Muscle of leg (tissue), 11 donors: ENCODE results near the gene MRPS33. TPM values are rescaled to one million over a fixed set of nuclear protein-coding genes. Genes with fewer than 3 reads are reported as not detected.

Source experiments
- DNase-seq: peaks from one replicate; pipeline ENCODE4 v3.0.0; 2013
- H3K27ac ChIP-seq: one replicate; pipeline ENCODE4 v1.5.1; 2013; ENCODE audit warnings: mild to moderate bottlenecking, low read length, control low read depth
- H3K27me3 ChIP-seq: one replicate; pipeline ENCODE4 v1.6.1; 2013; ENCODE audit warnings: low read length; ENCODE audit not compliant: control insufficient read depth, insufficient read depth
- H3K36me3 ChIP-seq: one replicate; pipeline ENCODE4 v1.6.1; 2013; ENCODE audit warnings: low read length; ENCODE audit not compliant: control insufficient read depth, insufficient read depth
- H3K4me1 ChIP-seq: one replicate; pipeline ENCODE4 v1.6.1; 2013; ENCODE audit warnings: low read length; ENCODE audit not compliant: control insufficient read depth, insufficient read depth
- H3K4me3 ChIP-seq: one replicate; pipeline ENCODE4 v1.5.1; 2013; ENCODE audit warnings: low read length, control low read depth
- H3K9me3 ChIP-seq: replicated peaks from 2 replicates; pipeline ENCODE4 v1.6.1; 2013; ENCODE audit warnings: low read depth, low read length; ENCODE audit not compliant: control insufficient read depth
- WGBS: methylation state at CpG from one replicate; pipeline ENCODE4 v1.1.5; 2013; ENCODE audit warnings: missing lambda C conversion rate; ENCODE audit not compliant: insufficient coverage; 5-methylcytosine and 5-hydroxymethylcytosine counted together
- polyA plus RNA-seq, 8 donors: library from polyadenylated mRNA; unstranded; fragments of 120-200 nt; gene quantifications; one replicate each; pipeline versions ENCODE4 v1.2.1 to v1.2.3, GENCODE V29; 2013; ENCODE audit warnings: inconsistent platforms in 1 of 8, low replicate concordance in 1 of 8; ENCODE audit not compliant: insufficient read length in 8 of 8, insufficient read depth in 1 of 8
- total RNA-seq: library from RNA; stranded (reverse); fragments of 120-200 nt; gene quantifications from one replicate; pipeline ENCODE4 v1.2.4, GENCODE V29; 2013

MRPS33 gene
- total and polyA plus RNA-seq, 9 donors: 73.5 to 84.4 (median 79.5) TPM

DNA sequence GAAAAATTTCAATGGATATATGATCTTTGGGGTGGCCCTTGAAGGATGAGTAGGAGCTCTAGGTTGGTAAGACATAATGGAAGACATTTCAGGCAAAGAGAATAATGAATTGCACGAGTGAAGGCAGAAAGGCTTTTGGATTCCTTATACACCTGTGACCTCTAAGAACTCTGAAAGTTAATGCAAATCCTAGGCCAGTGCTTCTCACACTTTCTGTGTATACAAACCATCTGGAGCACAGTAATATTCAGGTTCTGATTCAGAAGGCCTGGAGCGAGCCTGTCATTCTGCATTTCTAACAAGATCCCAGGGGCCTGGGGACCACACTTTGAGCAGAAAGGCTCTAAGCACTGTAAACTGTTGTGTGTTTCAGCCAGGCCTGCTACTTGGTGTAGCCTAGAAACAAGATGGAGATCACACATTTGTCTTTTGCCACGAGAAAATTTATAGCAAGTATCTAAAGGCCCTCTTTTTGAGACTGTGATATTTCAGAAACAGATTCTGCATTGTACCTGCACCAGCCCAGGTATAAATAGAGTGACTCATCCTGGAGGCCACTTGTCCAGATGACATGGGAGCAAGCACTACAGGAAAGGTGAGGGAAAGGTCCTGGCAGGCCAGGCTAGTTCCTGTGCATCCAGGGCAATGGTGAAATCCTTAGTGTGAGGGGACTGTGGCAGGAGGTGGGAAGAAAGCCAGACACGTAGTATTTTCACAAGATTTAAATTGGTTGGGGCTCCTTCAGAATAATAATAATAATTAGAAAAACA is 24.4 kb downstream of the MRPS33 start:
- DNase-seq: no peak
- Histone ChIP-seq H3K9me3 (no peaks in the 10 kb centered on the region), H3K27ac (no peak overlapping the region), H3K27me3 (no peaks in the 10 kb centered on the region), H3K4me1 (no peaks in the 10 kb centered on the region), H3K36me3 (no peaks in the 10 kb centered on the region), H3K4me3 (no peak overlapping the region)
- 71% methylated on average over 2 of the region's 4 CpGs for WGBS

DNA sequence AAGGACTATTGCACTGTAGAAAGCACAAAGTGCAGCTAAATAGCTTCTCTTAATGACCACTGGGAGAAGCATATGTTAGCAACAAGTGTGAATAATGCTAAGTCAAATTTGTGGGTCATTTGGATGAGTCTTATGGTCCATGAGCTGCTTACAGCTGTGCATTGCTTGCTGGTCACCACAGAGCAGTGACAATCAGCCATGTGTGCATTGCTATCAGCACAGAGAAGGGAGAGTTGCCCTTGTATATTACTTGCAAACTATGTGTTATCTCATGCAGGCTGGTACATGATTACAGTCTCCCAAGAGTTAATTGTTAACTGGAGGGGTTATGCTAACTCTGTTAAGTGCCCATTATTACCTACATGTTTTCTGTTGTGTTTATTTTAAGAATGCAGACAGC is 25.7 kb downstream of the MRPS33 start:
- Histone ChIP-seq H3K36me3 (no peaks in the 10 kb centered on the region), H3K27ac (no peak overlapping the region), H3K4me1 (no peaks in the 10 kb centered on the region), H3K4me3 (no peak overlapping the region), H3K9me3 (peaks cover 3% of the 10 kb centered on the region), H3K27me3 (no peaks in the 10 kb centered on the region)
- no peak for DNase-seq

DNA sequence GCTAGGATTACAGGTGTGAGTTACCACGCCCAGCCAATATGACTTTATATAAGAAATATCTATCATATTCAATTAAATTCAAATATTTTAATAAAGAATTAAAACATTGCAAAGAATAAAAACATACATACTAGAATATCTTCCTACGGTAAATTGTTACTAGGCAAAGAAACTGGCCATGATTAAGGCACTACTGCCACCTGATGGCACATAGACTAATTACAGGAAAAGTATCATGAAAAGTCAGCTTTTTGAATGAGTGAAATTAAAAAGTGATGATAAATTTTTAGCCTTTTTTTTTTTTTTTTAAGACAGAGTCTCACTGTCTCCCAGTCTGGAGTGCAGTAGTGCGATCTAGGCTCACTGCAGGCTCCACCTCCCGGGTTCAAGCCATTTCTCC is 30.9 kb downstream of the MRPS33 start:
- Histone ChIP-seq H3K27me3 (no peaks in the 10 kb centered on the region), H3K4me3 (no peak overlapping the region), H3K36me3 (no peaks in the 10 kb centered on the region), H3K9me3 (peaks cover 5% of the 10 kb centered on the region), H3K4me1 (no peaks in the 10 kb centered on the region), H3K27ac (no peak overlapping the region)
- no peak for DNase-seq
- WGBS: 67% methylated on average over 1 of the region's 4 CpGs

DNA sequence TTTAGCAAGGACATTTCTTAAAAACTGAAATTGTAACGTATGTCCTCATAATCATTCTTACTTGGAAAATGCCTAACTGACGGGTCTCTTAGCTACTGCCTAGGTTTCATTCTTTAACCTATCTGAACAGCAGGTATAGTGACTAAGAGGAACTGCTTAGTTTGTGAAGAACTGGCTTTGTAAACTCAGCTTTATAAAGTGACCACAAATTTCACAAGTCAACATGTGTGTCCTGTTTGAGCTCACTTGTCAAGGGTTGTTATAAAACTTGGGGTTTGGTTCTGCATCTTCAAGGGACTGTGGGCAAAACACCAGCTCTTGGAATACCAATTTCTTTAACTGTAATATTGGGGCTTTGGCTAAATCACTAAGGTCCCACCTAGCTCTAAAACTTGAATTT is 32.2 kb downstream of the MRPS33 start:
- Histone ChIP-seq H3K27ac (no peak overlapping the region), H3K36me3 (no peaks in the 10 kb centered on the region), H3K9me3 (peaks cover 5% of the 10 kb centered on the region), H3K27me3 (no peaks in the 10 kb centered on the region), H3K4me3 (no peak overlapping the region), H3K4me1 (no peaks in the 10 kb centered on the region)
- WGBS: no CpG with 5 or more reads among the region's 2 CpGs
- DNase-seq: peak; percentile 10

DNA sequence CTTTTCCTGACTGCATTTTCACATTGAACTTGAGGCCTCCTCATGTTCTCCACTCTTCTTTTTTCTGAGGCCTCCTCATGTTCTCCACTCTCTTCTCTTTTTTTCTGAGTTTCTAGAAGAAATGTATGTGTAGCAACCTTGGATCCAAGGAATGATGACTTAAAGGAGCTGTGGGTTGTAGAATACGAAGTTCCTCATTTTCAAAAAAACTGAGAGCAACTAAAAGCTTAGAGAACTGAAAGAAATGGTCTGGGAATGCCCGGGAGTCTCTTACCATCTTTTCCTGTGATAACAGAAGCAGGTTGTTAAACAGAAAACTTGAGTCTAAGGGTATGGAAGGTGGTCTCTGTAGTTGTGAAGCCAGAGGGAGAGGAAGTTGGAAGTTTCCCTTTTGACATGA is 32.8 kb downstream of the MRPS33 start:
- no peak for DNase-seq
- H3K4me1 ChIP-seq: no peaks in the 10 kb centered on the region
- H3K27ac ChIP-seq: no peak overlapping the region
- H3K4me3 ChIP-seq: no peak overlapping the region
- no peaks in the 10 kb centered on the region for H3K27me3 ChIP-seq
- WGBS: 71% methylated on average over 1 of the region's 2 CpGs
- H3K36me3 ChIP-seq: no peaks in the 10 kb centered on the region
- H3K9me3 ChIP-seq: peaks cover 5% of the 10 kb centered on the region

DNA sequence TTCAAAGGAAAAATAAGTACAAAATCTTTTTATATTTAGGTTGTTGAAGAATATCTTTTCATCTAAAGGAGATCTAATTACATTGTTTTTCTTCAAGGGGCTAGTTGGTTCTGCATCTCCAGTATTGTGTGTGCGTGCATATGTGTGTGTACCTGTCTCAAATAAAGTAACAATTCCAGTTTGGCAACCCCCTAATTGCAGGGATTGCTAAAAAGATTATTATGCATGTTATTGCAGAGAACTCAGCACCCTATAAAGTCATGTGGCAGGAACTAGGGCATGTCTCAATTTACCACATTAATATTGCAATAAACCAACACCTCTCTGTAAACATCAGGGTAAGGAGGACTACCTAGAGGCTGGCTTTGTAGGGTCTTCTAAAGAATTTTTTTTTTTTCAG is 37.0 kb downstream of the MRPS33 start:
- Histone ChIP-seq H3K4me1 (no peaks in the 10 kb centered on the region), H3K9me3 (no peaks in the 10 kb centered on the region), H3K36me3 (no peaks in the 10 kb centered on the region), H3K27me3 (no peaks in the 10 kb centered on the region), H3K27ac (no peak overlapping the region), H3K4me3 (no peak overlapping the region)
- DNase-seq: no peak
- WGBS: no CpG with 5 or more reads among the region's 1 CpG

DNA sequence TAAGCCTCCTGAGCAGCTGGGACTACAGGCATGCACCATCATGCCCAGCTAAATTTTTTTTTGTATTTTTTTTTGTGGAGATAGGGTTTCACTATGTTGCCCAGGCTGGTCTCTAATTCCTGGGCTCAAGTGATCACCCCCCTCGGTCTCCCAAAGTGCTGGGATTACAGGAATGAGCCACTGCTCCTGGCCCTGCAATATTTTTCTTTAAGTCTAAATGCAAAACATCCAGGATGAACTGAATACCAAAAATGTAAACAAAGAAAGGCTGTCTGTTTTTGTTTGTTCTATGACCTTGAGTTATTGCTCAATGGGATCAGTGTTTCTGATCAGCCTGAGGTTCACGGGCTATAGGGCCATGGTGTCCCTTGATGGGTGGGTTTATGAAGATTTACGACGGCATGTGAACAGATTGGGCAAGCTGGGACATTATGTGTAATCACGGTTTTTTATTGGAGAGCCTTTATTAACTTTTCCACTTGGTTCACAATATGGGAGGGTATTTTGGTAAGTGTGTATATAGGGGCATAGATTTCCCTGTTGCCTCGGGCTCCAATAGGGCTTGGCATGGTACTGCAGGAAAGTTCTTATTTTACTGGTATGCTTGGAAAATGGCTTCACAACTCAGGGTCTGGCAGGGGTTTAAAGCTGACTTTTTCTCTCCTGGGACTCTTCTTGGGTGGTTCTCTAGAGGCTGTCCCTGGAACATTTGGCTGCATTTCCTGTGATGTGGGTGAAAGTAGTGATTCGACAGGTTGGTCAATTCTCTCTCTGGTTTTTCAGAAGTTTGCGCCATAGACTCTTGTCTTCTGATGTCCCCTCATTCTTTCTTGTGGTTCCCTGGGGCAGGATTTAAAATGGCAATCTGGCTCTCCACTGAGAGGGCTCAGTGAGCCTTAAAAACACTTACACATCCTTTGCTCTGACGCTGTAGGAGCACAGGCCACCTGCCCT is 41.6 kb downstream of the MRPS33 start:
- no peaks in the 10 kb centered on the region for H3K36me3 ChIP-seq
- 77% methylated on average over 6 of the region's 9 CpGs for WGBS

DNA sequence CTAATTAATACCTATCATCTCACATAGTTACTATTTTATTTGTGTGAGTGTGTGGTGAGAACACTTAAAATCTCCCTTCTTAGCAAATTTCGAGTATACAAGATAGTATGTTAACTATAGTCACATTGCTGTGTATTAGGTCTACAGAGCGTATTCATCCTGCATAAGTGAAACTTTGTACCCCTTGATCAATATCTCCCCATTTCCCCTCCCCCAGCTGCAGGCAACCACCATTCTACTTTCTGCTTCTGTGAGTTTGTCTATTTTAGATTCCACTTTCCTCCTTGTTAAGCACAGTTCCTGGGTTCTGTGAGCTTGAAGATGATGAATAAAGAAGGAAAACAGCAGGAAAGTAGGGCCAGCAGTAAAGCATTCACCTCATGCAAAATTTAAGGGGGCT is 42.4 kb downstream of the MRPS33 start:
- H3K36me3 ChIP-seq: no peaks in the 10 kb centered on the region
- H3K4me3 ChIP-seq: no peak overlapping the region
- no peaks in the 10 kb centered on the region for H3K9me3 ChIP-seq
- no CpG with 5 or more reads among the region's 2 CpGs for WGBS
- no peaks in the 10 kb centered on the region for H3K27me3 ChIP-seq
- H3K4me1 ChIP-seq: no peaks in the 10 kb centered on the region
- DNase-seq: no peak
- H3K27ac ChIP-seq: no peak overlapping the region

More for the DNA sequence above, 41.6 kb downstream of the MRPS33 start:
- Histone ChIP-seq H3K4me1 (no peaks in the 10 kb centered on the region), H3K27ac (no peak overlapping the region), H3K9me3 (no peaks in the 10 kb centered on the region), H3K27me3 (no peaks in the 10 kb centered on the region), H3K4me3 (no peak overlapping the region)
- DNase-seq: no peak

DNA sequence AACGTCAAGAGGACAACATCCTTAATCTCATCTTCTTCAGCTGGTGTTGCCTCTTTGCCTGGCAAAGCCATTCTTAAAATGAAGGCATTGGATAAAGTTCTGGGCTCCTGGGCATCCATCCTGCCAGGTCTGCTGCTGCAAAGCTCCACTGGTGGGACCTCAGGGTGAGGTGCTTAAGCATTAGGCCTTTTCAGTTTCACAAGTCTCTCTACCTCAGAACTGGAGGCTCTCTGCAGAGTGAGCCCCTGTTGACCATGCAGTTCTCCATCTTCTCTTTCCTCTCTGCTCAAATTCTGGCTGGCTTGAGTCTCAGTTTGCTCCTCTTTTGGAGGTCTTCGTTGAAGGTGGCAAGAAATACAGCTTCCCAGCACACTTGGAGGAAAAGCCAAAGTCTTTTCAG is 47.3 kb downstream of the MRPS33 start:
- no peak overlapping the region for H3K4me3 ChIP-seq
- DNase-seq: no peak
- H3K27me3 ChIP-seq: no peaks in the 10 kb centered on the region
- H3K9me3 ChIP-seq: no peaks in the 10 kb centered on the region
- no peaks in the 10 kb centered on the region for H3K4me1 ChIP-seq
- H3K27ac ChIP-seq: no peak overlapping the region
- 54% methylated on average over 2 of the region's 2 CpGs for WGBS
- no peaks in the 10 kb centered on the region for H3K36me3 ChIP-seq

DNA sequence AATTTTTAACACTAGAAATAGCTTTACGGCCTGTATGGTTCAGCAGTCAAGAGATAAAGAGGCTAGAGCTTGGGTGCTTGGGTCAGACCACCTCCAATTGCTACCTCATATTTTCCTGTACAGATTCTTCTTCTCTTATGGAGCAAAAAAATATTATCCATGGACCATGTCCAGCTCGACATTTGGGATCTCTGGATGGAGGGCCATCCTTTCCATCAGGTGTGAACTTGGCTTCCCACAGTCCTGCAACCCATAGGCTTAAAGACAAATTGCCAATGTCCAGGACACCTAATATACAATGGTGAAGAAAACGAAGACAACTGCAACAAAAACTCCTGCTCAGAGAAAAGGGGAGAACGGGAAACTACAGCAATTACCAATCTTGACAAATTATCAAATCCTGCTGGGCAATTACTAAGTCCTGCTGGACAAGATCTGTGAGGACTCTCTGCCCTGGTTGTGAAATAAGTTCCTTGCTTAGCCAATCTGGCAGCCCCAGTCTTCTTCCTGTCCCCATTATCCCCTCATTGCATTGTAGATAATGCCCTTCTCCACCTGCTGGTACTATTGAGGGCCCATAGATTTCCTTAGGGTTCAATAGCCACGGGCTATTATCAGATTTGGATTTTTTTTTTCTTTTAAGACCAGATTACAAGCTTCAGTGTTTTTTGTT is 48.1 kb downstream of the MRPS33 start:
- 50% methylated on average over 1 of the region's 5 CpGs for WGBS
- H3K36me3 ChIP-seq: no peaks in the 10 kb centered on the region

More for the DNA sequence above, 48.1 kb downstream of the MRPS33 start:
- Histone ChIP-seq H3K4me1 (no peaks in the 10 kb centered on the region), H3K9me3 (no peaks in the 10 kb centered on the region), H3K27me3 (no peaks in the 10 kb centered on the region), H3K4me3 (no peak overlapping the region), H3K27ac (no peak overlapping the region)
- no peak for DNase-seq
